Esophagus muscularis mucosa (tissue), 4 donors: Measurements from ENCODE around the gene USP12. TPM values are rescaled to one million over a fixed set of nuclear protein-coding genes. Genes with fewer than 3 reads are reported as not detected.

ENCODE experiments used
- DNase-seq: peaks from one replicate; pipeline ENCODE4 v3.0.0-alpha.2; 2017; ENCODE audit errors: extremely low spot score
- H3K27ac ChIP-seq, 4 donors: fragments of 200-600 bp; sonication (generic); replicated peaks in 1 of 4; 1 replicate in 3 of 4; 2 replicates in 1 of 4; pipeline ENCODE4 v1.5.1; 2016 to 2019; ENCODE audit warnings: mild to moderate bottlenecking in 1 of 4
- H3K27me3 ChIP-seq, 4 donors: fragments of 200-600 bp; sonication (generic); one replicate each; pipeline versions ENCODE4 v1.5.1 to v1.6.0; 2016 to 2019
- H3K36me3 ChIP-seq, 4 donors: fragments of 200-600 bp; sonication (generic); one replicate each; pipeline ENCODE4 v1.5.1; 2016 to 2019
- H3K4me1 ChIP-seq, 4 donors: fragments of 200-600 bp; sonication (generic); one replicate each; pipeline ENCODE4 v1.5.1; 2016 to 2019
- H3K4me3 ChIP-seq, 4 donors: fragments of 200-600 bp; sonication (generic); 1 replicate in 2 of 4; 2 replicates in 2 of 4; pipeline ENCODE4 v1.5.1; 2016 to 2019; ENCODE audit warnings: mild to moderate bottlenecking in 4 of 4, moderate library complexity in 1 of 4
- H3K9me3 ChIP-seq, 4 donors: fragments of 200-600 bp; sonication (generic); 1 replicate in 3 of 4; 2 replicates in 1 of 4; pipeline ENCODE4 v1.5.1; 2016 to 2019
- CTCF ChIP-seq, 3 experiments: fragments of 200-600 bp in 2 of 3; fragments of 450-650 bp in 1 of 3; sonication (generic) in 2 of 3; IDR thresholded peaks; one replicate each; pipeline ENCODE4 v1.5.1; 2017 to 2019; ENCODE audit warnings: antibody characterized with exemption in 3 of 3, mild to moderate bottlenecking in 2 of 3, moderate library complexity in 1 of 3
- EP300 ChIP-seq: sonication (generic); formaldehyde crosslinking; IDR thresholded peaks from one replicate; pipeline ENCODE4 v1.6.1; 2017; ENCODE audit warnings: antibody characterized with exemption
- POLR2A ChIP-seq: fragments of 450-650 bp; IDR thresholded peaks from one replicate; pipeline ENCODE4 v1.6.1; 2017; ENCODE audit warnings: antibody characterized with exemption, moderate library complexity, mild to moderate bottlenecking, low read depth
- POLR2AphosphoS5 ChIP-seq, 2 donors: sonication (generic); formaldehyde crosslinking; IDR thresholded peaks; one replicate each; pipeline ENCODE4 v1.6.1; 2017; ENCODE audit warnings: antibody characterized with exemption in 2 of 2
- WGBS: methylation state at CpG from one replicate; pipeline ENCODE4 v1.1.5; 2018; 5-methylcytosine and 5-hydroxymethylcytosine counted together
- intact Hi-C: fragments of 100-400 bp; cut with DNase I; formaldehyde crosslinking; loops from one replicate; pipeline ENCODE4 v1.15.1; 2023
- total RNA-seq, 4 donors: library from RNA; depleted of rRNA; stranded (reverse); fragments of >200 nt; gene quantifications; one replicate each; pipeline versions ENCODE4 v1.1.0 to v1.2.1, GENCODE V29; 2016

The USP12 gene
- total RNA-seq, 4 donors from 2014 or later, result 55.6 to 107 (median 87.3) TPM

DNA sequence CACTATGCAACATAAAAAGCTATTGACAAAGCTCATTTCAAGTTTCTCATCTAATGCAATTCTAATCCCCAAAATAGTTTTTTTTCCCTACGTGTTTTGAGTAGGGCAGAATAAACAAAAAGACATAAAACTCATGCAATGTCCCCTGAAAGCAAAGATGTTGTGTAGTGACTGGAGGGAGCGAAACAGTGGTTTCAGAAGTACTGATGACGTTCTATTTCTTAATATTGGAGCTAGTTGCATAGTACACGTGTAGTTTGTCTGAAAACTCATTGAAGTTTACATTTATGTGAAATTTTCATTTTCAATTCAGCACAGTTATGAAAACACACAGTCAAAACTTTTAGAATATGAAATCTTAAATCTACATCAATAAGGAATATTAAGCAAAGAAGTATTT lies 31.6 kb downstream of the USP12 start:
- DNase-seq, result no peak
- Histone ChIP-seq H3K4me3 (no peak overlapping the region), H3K9me3 (peaks cover 0 to 8% (median 0%) of the 10 kb centered on the region in 4 donors), H3K36me3 (no peaks in the 10 kb centered on the region), H3K4me1 (peaks cover 11 to 58% (median 52%) of the 10 kb centered on the region in 4 donors), H3K27me3 (no peaks in the 10 kb centered on the region), H3K27ac (no peak overlapping the region)
- intact Hi-C loops, result no loop called here
- 88% methylated on average over 4 of the region's 4 CpGs for WGBS
- TF ChIP-seq CTCF (IDR thresholded peaks at IDR 0.05), result no peak
- no peak for TF ChIP-seq POLR2A
- no peak for TF ChIP-seq EP300
- TF ChIP-seq POLR2AphosphoS5 (IDR thresholded peaks at IDR 0.05), result no peak

- Histone ChIP-seq H3K9me3 (peaks cover 0 to 8% (median 0%) of the 10 kb centered on the region in 4 donors), H3K27me3 (no peaks in the 10 kb centered on the region), H3K4me3 (no peak overlapping the region), H3K36me3 (no peaks in the 10 kb centered on the region), H3K4me1 (peaks cover 13 to 58% (median 52%) of the 10 kb centered on the region in 4 donors), H3K27ac (no peak overlapping the region)
- WGBS, result 100% methylated on average over 2 of the region's 2 CpGs
- DNase-seq, result no peak
- TF ChIP-seq EP300 (no peak), POLR2A (no peak)
- intact Hi-C loops, result no loop called here
Observed at GRCh38 chr13:27139565-27139964, 32.0 kb downstream of the USP12 start.

DNA sequence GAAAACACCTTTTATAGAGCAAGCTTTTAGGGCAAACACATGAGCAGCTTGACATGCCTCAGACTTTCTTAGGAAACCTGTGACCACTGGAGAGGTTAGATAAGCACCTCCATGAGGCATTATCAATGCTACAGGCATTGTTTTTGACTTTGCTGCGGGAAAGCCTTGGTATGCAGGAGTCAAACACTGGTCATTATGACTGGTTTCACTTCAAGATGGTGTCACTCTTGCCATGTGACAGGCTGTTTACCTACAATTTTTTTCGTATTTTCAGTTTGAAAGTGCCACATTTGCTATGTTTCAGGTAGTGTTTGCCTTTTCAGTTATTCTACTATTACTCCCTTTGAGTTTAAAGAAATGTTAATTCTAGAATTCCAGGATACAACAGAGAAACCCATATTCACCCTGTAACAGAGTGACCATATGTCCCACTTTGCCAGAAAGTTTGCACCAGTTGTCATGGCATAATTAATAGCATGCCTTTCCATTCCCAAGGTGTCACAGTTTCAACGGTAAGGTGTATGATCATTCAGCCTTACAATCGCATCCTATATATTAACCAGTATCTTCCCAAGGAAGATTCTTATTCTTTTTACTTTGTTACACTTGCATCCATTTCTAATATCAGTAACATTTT lies 33.0 kb downstream of the USP12 start:
- no peak for TF ChIP-seq POLR2AphosphoS5 (IDR thresholded peaks at IDR 0.05)
- TF ChIP-seq CTCF (IDR thresholded peaks at IDR 0.05), result no peak
- no peak for TF ChIP-seq POLR2A
- no peak for TF ChIP-seq EP300
- Histone ChIP-seq H3K27ac (peak overlapping the region in 1 of 4 donors; percentile 5), H3K4me3 (no peak overlapping the region), H3K27me3 (no peaks in the 10 kb centered on the region), H3K9me3 (peaks cover 0 to 4% (median 0%) of the 10 kb centered on the region in 4 donors), H3K4me1 (peaks cover 17 to 63% (median 61%) of the 10 kb centered on the region in 4 donors), H3K36me3 (no peaks in the 10 kb centered on the region)
- no peak for DNase-seq
- WGBS, result 89% methylated on average over 4 of the region's 4 CpGs
- intact Hi-C loops, result no loop called here

DNA sequence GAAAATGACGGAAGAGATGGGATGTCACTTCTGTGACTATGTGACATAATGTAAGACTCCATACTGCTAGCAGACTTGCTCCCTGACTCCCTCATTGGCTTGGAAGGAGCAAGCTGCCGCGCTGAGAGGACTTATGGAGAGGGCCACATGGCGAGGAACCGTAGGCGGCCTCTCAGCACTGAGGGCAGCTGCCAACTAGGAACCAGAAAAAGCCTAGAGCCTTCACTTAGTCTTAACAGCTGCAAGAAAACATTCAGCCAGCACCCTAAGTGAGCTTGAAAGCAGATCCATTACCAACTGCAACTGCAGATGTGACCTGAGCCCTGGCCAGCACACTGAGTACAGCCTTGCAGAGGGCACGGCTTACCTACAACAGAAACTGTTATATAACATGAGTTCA lies 33.9 kb downstream of the USP12 start:
- peak overlapping the region in 2 of 4 donors; percentile 5 to 7 for H3K27ac ChIP-seq
- no peak for DNase-seq
- peaks cover 22 to 71% (median 67%) of the 10 kb centered on the region in 4 donors for H3K4me1 ChIP-seq

GRCh38 chr13:27135023-27135422 lies 36.6 kb downstream of the USP12 start:
- peaks cover 32 to 98% (median 93%) of the 10 kb centered on the region in 4 donors for H3K4me1 ChIP-seq
- DNase-seq, result no peak
- 75% methylated on average over 5 of the region's 5 CpGs for WGBS
- intact Hi-C loops, result no loop called here
- no peaks in the 10 kb centered on the region for H3K9me3 ChIP-seq
- TF ChIP-seq POLR2AphosphoS5 (IDR thresholded peaks at IDR 0.05) (no peak), CTCF (IDR thresholded peaks at IDR 0.05) (no peak), EP300 (no peak), POLR2A (no peak)
- H3K27ac ChIP-seq, result no peak overlapping the region
- H3K27me3 ChIP-seq, result no peaks in the 10 kb centered on the region
- no peaks in the 10 kb centered on the region for H3K36me3 ChIP-seq
- H3K4me3 ChIP-seq, result no peak overlapping the region

More for the DNA sequence above, 33.9 kb downstream of the USP12 start:
- WGBS, result 100% methylated on average over 6 of the region's 7 CpGs
- TF ChIP-seq POLR2A (no peak), CTCF (IDR thresholded peaks at IDR 0.05) (no peak), EP300 (no peak), POLR2AphosphoS5 (IDR thresholded peaks at IDR 0.05) (no peak)
- Histone ChIP-seq H3K9me3 (no peaks in the 10 kb centered on the region), H3K36me3 (no peaks in the 10 kb centered on the region), H3K4me3 (no peak overlapping the region), H3K27me3 (no peaks in the 10 kb centered on the region)
- intact Hi-C loops, result no loop called here
